GM12892 (cell line): ENCODE measurements around the gene ASXL2.

Source experiments
- POLR2A ChIP-seq: IDR thresholded peaks from 2 replicates; pipeline ENCODE4 v1.6.1; 2011; ENCODE audit warnings: low read depth, low read length, control low read depth
- TAF1 ChIP-seq: IDR thresholded peaks from 2 replicates; pipeline ENCODE4 v1.6.1; 2011; ENCODE audit warnings: low read depth, mild to moderate bottlenecking, control low read depth, low read length, borderline replicate concordance

DNA sequence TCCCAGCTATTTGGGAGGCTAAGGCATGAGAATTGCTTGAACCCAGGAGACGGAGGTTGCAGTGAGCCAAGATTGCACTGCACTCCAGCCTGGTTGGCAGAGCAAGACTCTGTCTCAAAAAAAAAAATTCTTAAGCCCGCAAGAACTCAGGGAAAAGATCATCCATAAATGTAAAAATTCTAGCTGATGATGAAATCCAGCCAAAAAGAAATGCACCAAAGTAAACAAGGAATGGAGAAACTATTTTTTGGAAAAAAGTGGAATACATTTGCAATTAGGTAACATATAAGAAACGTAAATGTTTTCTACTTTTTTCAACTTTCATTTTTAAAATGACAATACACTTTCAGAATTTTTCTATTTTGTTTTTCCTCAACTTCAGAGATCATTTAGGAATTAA is 61.3 kb downstream of the ASXL2 start:
- TF ChIP-seq POLR2A (no peak), TAF1 (no peak)
